ENCODE data around the gene RABIF. TPM values are rescaled to one million over a fixed set of nuclear protein-coding genes. Genes with fewer than 3 reads are reported as not detected.
A peak's percentile ranks its signal among the peaks of the same experiment; 100 is the strongest.

The RABIF gene
- total RNA-seq, 2 donors from 2014 or later = 7.8 to 8.2 TPM

DNA sequence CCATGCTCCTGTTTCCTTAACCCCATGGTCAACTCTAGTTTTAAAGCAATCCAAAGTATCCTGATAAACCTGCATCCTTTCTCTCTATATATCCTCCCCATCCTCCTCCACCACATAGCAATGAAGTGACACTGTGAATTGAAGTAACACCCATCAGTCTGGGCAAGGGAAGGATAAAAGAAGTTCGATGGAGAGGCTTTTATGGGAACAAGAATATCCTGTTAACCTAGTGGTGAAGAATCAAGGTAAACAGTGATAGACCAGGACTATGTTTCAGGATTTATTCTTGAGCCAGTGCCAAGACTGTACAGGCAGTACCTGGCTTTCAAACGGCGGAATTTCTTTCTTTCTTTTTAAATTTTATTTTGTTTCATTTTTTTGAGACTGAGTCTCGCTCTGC is 17.6 kb downstream of the RABIF start:
- Histone ChIP-seq H3K4me3 (ENCODE audit: low read length) (no peak overlapping the region), H3K9ac (ENCODE audit: extremely low read depth, low read length, poor library complexity, severe bottlenecking) (no peak overlapping the region), H3K36me3 (ENCODE audit: control insufficient read depth, insufficient read depth, low read length) (no peaks in the 10 kb centered on the region), H3K9me3 (ENCODE audit: control insufficient read depth, low read length) (no peaks in the 10 kb centered on the region), H3K27me3 (ENCODE audit: control insufficient read depth, insufficient read depth, low read length, poor library complexity, severe bottlenecking) (no peaks in the 10 kb centered on the region), H3K4me1 (ENCODE audit: control insufficient read depth, insufficient read depth, low read length) (no peaks in the 10 kb centered on the region), H3K27ac (ENCODE audit: low read depth, low read length) (no peak overlapping the region)
- no peaks in the 10 kb centered on the region for H3K27me3 Mint-ChIP-seq (ENCODE audit: insufficient read depth)
- TF ChIP-seq, protein P1, sequence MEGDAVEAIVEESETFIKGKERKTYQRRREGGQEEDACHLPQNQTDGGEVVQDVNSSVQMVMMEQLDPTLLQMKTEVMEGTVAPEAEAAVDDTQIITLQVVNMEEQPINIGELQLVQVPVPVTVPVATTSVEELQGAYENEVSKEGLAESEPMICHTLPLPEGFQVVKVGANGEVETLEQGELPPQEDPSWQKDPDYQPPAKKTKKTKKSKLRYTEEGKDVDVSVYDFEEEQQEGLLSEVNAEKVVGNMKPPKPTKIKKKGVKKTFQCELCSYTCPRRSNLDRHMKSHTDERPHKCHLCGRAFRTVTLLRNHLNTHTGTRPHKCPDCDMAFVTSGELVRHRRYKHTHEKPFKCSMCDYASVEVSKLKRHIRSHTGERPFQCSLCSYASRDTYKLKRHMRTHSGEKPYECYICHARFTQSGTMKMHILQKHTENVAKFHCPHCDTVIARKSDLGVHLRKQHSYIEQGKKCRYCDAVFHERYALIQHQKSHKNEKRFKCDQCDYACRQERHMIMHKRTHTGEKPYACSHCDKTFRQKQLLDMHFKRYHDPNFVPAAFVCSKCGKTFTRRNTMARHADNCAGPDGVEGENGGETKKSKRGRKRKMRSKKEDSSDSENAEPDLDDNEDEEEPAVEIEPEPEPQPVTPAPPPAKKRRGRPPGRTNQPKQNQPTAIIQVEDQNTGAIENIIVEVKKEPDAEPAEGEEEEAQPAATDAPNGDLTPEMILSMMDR (conservative IDR thresholded peaks at IDR 0.05) = no peak
- H3K4me3 Mint-ChIP-seq = no peak overlapping the region
- no peaks in the 10 kb centered on the region for H3K4me1 Mint-ChIP-seq
- H3K27ac Mint-ChIP-seq = no peak overlapping the region
- 93 to 96% methylated on average over 4 of the region's 4 CpGs for WGBS, 2 experiments (ENCODE audit: insufficient coverage in 1 of 2, insufficient read length in 1 of 2)
- H3K36me3 Mint-ChIP-seq (ENCODE audit: low read depth) = no peaks in the 10 kb centered on the region
- DNase-seq = no peak
- H3K9me3 Mint-ChIP-seq = no peaks in the 10 kb centered on the region

DNA sequence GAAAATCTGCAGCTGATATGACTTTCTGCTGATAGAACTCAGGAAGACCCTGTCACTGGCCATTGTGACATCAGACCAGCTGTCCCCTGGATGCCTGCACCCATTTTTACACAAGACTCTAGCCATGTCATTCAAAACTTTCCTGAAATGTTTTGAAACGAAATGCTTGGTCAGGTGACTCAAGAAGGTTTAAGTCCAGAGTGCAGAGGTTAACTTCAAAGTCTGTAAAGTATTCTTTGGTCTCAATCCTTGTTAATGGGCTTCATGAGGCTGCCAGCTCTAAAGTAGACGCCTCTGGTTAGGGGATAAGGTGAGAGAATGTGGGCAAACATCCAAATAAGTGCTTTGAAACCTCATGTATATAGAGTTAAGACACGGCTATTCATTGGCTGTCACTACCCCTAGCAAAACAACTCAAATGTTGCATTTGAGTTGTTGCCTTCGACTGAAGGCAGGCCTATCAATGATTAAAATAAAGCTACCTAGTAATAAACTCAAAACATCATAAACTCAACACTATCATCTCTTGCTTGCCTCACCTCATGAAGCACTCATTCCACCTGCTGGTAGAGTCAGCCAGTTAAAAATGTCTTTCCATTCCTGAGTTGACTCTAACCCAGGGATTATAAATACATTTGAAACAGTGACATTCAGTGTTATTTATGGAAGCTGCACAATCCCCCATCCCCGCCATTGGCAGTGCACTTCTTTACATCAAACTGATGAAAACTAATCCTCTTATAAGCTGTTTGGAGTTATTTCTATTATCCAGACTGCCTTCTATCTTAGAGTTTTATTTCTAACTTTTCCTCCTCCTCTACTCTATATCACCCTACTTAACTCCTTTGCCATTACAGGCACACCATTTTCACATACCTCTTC is 26.0 kb downstream of the RABIF start:
- no peaks in the 10 kb centered on the region for H3K4me1 ChIP-seq (ENCODE audit: control insufficient read depth, insufficient read depth, low read length)
- H3K27me3 ChIP-seq (ENCODE audit: control insufficient read depth, insufficient read depth, low read length, poor library complexity, severe bottlenecking) = peaks cover 19% of the 10 kb centered on the region
- Mint-ChIP-seq H3K27ac (no peak overlapping the region), H3K4me3 (peak overlapping the region; percentile 90), H3K9me3 (no peaks in the 10 kb centered on the region), H3K27me3 (ENCODE audit: insufficient read depth) (peaks cover 4% of the 10 kb centered on the region), H3K36me3 (ENCODE audit: low read depth) (no peaks in the 10 kb centered on the region), H3K4me1 (peaks cover 6% of the 10 kb centered on the region)
- DNase-seq = no peak
- no peak overlapping the region for H3K4me3 ChIP-seq (ENCODE audit: low read length)
- H3K36me3 ChIP-seq (ENCODE audit: control insufficient read depth, insufficient read depth, low read length) = no peaks in the 10 kb centered on the region
- H3K9me3 ChIP-seq (ENCODE audit: control insufficient read depth, low read length) = no peaks in the 10 kb centered on the region
- WGBS, 2 experiments (ENCODE audit: insufficient coverage in 1 of 2, insufficient read length in 1 of 2) = 89 to 96% methylated on average over 3 to 5 of the region's 5 CpGs
- TF ChIP-seq, protein P1 (conservative IDR thresholded peaks at IDR 0.05) = no peak
- no peak overlapping the region for H3K27ac ChIP-seq (ENCODE audit: low read depth, low read length)
- no peak overlapping the region for H3K9ac ChIP-seq (ENCODE audit: extremely low read depth, low read length, poor library complexity, severe bottlenecking)

DNA sequence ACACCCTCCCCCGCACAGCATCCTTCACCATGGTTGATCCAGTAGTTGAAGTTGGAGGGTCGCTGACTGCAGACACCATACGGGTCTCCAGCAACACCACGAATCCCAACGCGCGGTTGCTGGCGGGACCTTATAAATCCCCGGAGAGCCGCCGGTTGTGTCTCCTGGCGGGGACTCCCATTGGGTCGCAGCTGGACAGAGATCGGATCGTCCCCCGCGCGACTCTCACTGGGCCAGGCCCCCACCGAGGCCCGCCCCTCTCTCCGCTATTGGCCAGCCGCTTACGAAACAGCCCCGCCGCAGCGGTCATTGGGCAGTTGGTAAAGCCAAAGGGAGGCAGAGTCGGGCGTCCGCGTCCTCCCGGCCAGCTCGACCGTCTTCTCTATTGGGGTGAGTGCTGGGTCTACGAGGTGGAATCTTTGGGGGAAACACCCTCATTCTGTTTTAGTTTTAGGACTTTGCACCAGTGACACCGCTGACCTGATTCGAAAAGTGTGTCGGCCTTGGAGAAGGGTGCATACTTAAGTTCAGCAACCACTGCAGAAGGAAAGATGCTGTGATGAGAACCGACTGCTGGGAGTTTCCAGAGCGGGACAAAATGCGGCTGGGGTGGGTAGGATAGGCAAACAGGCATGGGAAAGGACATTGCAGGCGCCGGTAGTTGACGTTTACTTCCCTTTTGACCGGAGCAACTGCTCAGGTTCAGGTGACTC is 27.4 kb downstream of the RABIF start:
- TF ChIP-seq, protein P1 (conservative IDR thresholded peaks at IDR 0.05) = no peak
- H3K4me1 ChIP-seq (ENCODE audit: control insufficient read depth, insufficient read depth, low read length) = no peaks in the 10 kb centered on the region
- peak overlapping the region; percentile 58 for H3K27ac ChIP-seq (ENCODE audit: low read depth, low read length)
- 0 to 1% methylated on average over 23 to 44 of the region's 44 CpGs for WGBS, 2 experiments (ENCODE audit: insufficient coverage in 1 of 2, insufficient read length in 1 of 2)
- H3K27me3 ChIP-seq (ENCODE audit: control insufficient read depth, insufficient read depth, low read length, poor library complexity, severe bottlenecking) = peaks cover 19% of the 10 kb centered on the region
- H3K36me3 ChIP-seq (ENCODE audit: control insufficient read depth, insufficient read depth, low read length) = no peaks in the 10 kb centered on the region
- Mint-ChIP-seq H3K9me3 (no peaks in the 10 kb centered on the region), H3K27me3 (ENCODE audit: insufficient read depth) (peaks cover 4% of the 10 kb centered on the region), H3K4me3 (peak overlapping the region; percentile 90), H3K36me3 (ENCODE audit: low read depth) (peaks cover under 1% of the 10 kb centered on the region), H3K4me1 (peaks cover 6% of the 10 kb centered on the region), H3K27ac (peak overlapping the region; percentile 98)
- H3K4me3 ChIP-seq (ENCODE audit: low read length) = peak overlapping the region; percentile 82
- H3K9ac ChIP-seq (ENCODE audit: extremely low read depth, low read length, poor library complexity, severe bottlenecking) = peak overlapping the region; percentile 71
- peak; percentile 98 for DNase-seq
- no peaks in the 10 kb centered on the region for H3K9me3 ChIP-seq (ENCODE audit: control insufficient read depth, low read length)

Data from endodermal cell (in vitro differentiated cells).